Jurkat, Clone E6-1 (cell line): Measurements from ENCODE around the gene NUDT19.

Experiments
- DNase-seq: peaks from one replicate; pipeline ENCODE4 v3.0.0-alpha.2; 2011; ENCODE audit warnings: low read depth, low spot score
- H3K4me3 ChIP-seq: 2 replicates; pipeline ENCODE4 v1.5.1; 2011; ENCODE audit warnings: mild to moderate bottlenecking, low read length, control low read depth, moderate library complexity

The NUDT19 gene

GRCh38 chr19:32748497-32748896 is 56.9 kb downstream of the NUDT19 start:
- no peak overlapping the region for H3K4me3 ChIP-seq
- peak; percentile 17 for DNase-seq

DNA sequence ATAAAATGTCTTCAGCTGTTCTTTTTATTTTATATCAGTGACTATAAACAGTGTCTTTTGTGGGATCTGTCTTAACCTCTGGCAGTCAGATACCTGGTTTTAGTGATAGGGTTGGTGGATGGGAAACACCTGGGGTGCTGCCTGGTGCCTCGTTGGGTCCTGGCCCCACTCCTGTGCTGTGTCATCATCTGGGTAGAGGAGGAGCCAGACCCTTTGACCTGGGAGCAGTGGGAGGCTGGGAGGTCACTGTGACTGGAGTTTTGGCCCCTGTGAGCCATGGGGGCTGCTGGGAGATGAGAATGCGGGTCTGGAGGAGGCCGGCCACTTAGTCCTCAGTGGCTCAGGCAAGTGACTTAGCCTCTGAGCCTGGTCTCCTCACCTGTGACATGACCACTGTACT is 57.3 kb downstream of the NUDT19 start:
- no peak overlapping the region for H3K4me3 ChIP-seq
- DNase-seq = no peak

GRCh38 chr19:32749361-32749760 is 57.7 kb downstream of the NUDT19 start:
- no peak for DNase-seq
- no peak overlapping the region for H3K4me3 ChIP-seq

- no peak for DNase-seq
- no peak overlapping the region for H3K4me3 ChIP-seq
Measured at GRCh38 chr19:32750441-32751055, 58.9 kb downstream of the NUDT19 start.

GRCh38 chr19:32751066-32751465 is 59.4 kb downstream of the NUDT19 start:
- no peak overlapping the region for H3K4me3 ChIP-seq
- no peak for DNase-seq

GRCh38 chr19:32757189-32757588 is 65.6 kb downstream of the NUDT19 start:
- DNase-seq = no peak
- H3K4me3 ChIP-seq = no peak overlapping the region
